CD4-positive, alpha-beta T cell treated with Interleukin-15 for 4 hours (primary cell): ENCODE data around the gene ATL3.
"Not testable (repeated sequence)": the region's sequence is repeated elsewhere in the genome, so short reads cannot be mapped to it uniquely, and the experiment has no call there.

Source experiments
- DNase-seq: peaks from one replicate; pipeline ENCODE4 v3.0.0-alpha.2; 2020; ENCODE audit warnings: low spot score

ATL3 gene, protein sequence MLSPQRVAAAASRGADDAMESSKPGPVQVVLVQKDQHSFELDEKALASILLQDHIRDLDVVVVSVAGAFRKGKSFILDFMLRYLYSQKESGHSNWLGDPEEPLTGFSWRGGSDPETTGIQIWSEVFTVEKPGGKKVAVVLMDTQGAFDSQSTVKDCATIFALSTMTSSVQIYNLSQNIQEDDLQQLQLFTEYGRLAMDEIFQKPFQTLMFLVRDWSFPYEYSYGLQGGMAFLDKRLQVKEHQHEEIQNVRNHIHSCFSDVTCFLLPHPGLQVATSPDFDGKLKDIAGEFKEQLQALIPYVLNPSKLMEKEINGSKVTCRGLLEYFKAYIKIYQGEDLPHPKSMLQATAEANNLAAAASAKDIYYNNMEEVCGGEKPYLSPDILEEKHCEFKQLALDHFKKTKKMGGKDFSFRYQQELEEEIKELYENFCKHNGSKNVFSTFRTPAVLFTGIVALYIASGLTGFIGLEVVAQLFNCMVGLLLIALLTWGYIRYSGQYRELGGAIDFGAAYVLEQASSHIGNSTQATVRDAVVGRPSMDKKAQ

DNA sequence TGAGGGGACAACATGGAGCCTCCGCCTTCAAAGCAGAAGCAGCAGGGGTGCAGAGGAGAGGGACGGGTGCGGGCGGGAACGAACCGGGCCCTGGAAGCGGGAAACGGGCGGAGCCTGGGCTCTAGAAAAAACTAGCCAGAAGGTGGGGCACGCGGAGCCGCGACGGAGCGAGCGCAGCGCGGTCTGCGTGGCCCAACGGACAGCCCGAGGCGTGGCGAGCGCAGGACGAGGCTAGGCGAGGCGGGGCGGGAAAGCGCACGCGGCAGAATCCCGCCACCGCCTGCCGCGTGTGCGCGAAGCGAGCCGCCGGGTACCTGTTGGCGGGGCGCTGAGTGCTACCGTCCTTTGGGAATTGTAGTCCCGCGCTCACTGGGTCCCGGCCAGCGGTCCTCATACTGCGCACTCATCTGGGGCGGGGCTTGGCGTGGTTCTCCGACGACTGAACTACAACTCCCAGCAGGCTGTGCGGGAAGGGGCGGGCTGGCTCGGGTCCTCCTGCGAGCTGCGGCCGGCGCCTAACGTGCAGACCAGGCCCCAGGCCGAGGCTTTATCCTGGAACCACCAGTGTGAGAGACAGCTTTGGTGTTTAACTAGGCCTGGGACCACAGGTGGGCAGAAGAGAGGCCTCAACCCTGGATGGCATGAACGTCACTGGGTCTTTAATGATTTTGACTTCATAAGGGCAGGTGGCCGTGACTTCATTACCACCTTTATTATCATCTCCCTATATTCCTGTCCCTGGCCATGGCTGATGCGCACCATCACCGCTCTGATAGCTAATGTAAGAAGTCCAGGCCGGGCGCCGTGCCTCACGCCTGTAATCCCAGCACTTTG, at the start of gene ATL3:
Gene ATL3, minus strand, starts transcription at position 55 of the 834 bp plus-strand sequence. Its CDS starts 41 bp downstream, at position 14.
- DNase-seq = peak; percentile 96

DNA sequence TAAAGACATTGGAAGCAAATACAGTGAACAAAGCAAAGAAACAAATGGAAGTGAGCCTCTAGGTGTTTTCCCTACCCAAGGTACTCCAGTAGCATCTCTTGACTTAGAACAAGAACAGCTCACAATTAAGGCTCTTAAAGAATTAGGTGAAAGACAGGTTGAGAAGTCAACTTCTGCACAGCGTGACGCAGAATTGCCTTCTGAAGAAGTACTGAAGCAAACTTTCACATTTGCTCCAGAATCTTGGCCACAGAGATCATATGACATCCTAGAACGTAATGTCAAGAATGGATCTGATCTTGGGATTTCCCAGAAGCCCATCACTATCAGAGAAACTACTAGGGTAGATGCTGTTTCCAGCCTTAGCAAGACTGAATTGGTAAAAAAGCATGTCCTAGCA, 49.4 kb upstream of the ATL3 start:
- no peak for DNase-seq

DNA sequence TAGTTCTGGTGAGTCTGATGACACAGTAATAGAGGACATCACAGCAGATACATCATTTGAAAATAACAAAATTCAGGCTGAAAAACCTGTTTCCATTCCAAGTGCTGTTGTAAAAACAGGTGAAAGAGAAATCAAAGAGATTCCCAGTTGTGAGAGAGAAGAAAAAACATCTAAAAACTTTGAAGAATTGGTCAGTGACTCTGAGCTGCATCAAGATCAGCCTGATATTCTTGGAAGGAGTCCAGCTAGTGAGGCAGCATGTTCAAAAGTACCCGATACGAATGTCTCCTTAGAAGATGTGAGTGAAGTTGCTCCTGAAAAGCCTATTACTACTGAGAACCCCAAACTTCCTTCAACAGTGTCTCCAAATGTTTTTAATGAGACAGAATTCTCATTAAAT, 48.8 kb upstream of the ATL3 start:
- DNase-seq = no peak

DNA sequence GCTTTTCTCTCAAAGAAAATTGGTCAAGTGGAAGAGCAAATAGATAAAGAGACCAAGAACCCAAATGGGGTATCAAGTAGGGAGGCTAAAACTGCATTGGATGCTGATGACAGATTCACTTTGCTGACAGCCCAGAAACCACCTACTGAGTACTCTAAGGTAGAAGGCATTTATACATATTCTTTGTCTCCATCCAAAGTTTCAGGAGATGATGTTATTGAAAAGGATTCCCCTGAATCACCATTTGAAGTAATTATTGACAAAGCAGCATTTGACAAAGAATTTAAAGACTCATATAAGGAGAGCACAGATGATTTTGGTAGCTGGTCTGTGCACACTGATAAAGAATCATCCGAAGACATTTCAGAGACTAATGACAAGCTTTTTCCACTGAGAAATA, 47.8 kb upstream of the ATL3 start:
- DNase-seq = no peak

DNA sequence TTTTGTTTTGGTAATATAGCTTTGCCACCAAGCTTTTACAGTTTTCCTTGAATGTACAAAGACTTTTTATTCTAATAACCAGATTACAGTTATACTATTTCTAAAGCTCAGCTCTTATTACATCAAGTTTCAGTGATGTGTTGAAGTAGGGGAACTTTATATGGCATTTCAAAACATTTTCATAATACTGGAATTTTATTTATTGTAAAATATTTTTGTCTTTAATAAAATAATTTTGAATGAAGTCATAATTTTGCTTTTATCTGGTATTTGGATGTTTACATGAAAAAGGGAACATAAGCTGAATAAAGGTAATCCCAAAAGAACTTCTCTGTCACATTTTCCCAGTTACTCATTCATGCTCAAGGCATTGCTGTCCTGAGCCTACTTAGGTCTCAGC, 44.9 kb upstream of the ATL3 start:
- no peak for DNase-seq

DNA sequence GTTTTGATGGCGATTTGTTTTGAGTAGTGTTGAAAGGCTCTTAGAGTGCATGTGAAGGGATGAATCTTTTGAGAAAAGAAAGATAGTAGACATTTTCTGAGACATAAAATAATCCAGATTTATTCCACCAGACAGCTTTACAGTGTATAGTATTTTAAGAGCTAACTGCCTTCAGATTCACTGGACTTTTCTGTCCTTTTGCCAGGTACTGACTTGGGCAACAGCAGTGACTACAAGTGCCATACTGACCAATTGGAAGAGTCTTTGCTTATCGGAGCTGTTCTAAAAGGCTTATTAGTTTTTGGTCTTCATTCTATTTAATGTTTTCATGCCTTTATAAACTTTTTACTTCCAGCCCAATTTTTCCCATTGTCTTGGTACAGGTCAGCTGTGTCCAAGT, 42.6 kb upstream of the ATL3 start:
- DNase-seq = no peak

DNA sequence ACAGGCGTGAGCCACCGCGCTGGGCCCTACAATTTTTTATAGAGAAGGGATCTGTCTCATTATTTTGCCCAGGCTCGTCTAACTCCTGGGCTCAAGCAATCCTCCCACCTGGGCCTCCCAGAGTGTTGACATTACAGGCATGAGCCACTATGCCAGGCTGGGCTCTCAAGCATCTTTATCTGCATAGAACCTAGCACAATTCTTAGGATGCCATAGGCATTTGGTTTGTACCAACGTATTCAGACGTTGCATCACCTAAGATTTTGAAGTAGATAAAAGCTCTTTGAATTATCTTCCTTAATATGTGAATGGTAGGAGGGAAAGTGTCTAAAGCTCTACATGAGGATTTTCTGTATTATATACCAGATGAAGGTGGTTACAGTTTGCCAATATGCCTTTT, 40.7 kb upstream of the ATL3 start:
- no peak for DNase-seq

DNA sequence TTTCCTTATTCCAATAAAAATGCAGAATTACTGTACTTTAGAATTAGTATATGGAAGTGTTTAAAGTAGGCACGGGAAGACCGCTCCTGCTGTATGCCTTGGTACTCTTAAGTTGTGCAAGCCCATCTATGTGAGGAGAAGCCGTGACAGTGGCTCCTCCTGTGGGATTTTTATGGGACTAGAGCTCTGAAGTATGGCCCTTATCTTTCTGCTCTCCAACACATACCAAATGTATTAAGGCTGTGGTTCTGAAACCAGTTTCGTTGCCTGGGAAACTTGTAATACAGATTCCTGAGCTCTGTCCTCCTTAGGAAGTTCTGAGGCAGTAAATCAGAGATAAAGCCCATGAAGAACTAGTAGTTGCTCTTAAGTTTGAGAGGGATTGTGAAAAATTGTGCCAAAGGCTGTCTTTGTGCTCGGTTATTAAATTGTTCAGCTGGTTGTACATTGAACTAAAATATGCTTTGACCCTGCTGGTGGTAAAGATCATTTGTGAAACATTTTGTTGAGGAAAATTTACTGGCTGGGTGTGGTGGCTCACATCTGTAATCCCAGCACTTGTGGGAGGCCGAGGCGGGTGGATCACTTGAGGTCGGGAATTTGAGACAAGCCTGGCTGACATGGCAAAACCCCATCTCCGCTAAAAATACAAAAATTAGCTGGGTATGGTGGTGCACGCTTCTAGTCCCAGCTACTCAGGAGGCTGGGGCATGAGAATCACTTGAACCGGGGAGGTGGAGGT, 39.5 kb upstream of the ATL3 start:
- no peak for DNase-seq

DNA sequence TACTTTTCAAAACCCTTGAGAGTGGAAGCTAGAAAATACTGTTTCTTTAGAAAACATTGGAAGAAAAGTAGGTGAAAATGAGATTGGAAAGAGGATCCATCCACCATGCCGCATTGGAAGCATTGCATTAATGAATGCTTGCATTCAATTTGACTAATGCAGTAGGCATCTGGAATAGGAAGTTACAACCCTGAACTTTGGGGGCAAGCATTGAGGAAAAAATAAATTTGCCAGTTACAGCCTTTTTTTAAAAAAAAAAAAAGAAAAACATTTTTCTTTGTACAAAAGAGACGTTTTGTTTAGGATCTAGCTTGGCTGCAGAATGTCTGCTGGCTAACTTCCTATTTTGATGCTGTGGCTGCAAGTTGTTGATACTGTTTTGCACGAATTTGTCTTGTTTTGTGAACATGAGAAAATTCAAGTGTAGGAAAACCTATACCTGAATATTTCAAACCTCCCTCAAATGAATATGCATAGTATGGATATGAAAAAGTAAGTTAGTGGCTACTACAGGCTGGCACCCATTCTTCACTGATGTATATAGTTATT, 38.2 kb upstream of the ATL3 start:
- no peak for DNase-seq

DNA sequence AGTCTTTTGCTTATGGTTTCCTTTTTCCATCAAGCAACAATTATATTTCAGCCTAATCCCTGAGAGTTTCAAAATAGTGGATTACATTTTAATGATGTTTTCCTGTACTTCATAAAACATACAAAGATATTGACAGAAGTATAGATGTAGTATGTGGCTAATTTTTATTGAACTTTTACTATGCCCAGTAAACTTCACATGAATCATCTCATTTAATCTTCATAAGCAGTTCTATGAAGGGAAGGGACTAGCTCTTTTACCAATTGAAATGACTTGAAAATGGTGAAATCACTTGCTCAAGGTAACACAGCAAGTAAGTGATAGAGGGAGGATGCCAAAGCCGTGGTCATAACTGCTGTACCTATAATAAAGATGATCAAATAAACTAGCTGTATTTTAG, 37.6 kb upstream of the ATL3 start:
- DNase-seq = no peak

DNA sequence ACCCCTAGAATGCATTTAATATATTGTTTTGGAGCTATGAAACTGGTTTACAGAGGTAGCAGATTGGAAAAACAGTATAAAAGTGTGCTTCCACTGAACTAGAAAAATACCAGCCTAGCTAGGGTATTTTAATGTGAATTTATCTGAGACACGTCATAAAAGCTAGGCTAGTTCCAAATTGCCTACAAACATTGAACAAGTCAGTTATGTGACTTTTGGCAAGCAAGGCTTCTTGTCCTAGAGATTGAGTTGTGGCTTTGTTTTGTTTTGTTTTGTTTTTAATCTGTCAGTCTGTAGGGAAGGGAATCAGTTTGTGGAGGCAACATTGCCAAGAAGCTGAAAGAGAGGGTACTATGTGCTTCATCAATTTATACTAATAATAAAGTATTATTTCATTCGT, 34.4 kb upstream of the ATL3 start:
- DNase-seq = no peak

DNA sequence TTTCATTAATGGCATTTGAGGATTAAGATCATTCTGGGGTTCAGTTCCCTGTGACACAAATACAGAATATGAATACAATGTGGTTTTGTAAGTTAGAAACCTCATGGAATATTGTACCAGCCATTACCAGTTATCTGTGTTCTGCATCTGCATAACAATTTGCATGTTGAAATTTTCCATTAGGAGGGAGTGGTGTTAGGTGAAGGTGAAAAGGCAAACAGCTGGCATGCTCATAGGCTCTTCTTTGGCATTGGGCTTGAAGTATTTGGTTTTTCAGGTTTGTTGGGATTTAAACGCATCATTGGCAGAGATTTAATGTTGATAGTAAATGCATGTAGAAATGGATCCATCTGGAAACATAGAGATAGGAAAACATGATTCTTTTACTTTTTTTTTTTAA, 28.7 kb upstream of the ATL3 start:
- DNase-seq = no peak

DNA sequence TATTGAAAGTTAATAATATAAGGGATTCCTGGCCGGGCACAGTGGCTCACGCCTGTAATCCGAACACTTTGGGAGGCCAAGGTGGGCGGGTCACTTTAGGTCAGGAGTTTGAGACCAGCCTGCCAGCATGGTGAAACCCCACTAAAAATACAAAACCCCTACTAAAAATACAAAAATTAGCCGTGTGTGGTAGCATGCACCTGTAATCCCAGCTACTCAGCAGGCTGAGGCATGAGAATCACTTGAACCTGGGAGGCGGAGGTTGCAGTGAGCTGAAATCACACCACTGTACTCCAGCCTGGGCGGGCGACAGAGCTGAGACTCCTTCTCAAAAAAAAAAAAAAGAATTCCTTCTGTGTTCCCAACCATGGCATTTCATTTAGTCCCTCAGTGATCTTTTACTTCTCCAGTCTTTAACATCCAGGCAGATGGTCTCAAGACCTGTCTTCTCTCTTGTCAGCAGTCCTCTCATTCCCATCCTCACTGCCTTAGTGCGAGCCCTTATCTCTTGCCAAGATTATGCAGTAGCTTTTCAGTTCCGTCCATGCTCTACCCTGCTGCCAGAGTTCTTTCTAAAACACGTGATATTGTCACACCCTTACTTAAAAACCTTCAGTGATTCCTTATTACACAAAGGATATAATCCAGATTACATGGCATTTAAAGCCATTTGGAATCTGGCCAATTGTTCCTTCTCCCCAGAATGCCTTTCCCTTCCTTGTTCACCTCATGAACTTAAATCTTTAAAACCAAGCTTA, 28.0 kb upstream of the ATL3 start:
- no peak for DNase-seq

DNA sequence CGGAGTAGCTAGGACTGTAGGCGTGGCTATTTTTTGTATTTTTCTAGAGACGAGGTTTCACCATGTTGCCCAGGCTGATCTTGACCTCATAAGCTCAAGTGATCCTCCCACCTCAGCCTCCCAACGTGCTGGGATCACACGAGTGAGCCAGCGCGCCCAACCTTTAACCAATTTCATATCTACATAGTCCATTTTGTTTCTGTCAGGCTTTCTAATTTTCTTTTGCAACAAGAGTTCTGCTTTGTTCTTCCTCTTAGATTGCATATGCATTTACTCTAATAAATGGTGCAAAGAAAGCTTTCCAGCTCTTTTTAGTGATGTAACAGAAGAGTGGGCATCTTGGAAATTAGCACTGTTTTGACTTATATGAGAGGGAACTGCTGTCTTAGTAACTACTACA, 23.4 kb upstream of the ATL3 start:
- no peak for DNase-seq

DNA sequence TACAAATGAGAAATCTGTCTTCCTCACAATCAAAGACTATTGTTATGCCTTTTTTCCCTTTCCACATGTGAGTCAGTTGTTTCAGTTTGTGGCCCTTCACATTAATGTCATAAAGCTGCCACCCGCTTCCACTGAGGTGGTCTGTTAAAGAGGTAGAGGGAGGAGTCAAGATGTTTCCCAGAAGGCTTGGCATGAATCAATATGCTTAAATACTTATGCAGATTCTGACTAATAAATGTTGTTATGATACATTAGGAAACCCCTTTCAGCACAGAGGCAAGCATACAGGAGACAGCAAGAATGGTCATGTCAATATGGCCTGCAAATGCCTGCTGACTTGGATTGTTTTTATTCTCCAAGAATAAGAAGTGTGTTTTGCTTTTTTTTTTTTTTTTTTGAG, 16.7 kb upstream of the ATL3 start:
- no peak for DNase-seq

DNA sequence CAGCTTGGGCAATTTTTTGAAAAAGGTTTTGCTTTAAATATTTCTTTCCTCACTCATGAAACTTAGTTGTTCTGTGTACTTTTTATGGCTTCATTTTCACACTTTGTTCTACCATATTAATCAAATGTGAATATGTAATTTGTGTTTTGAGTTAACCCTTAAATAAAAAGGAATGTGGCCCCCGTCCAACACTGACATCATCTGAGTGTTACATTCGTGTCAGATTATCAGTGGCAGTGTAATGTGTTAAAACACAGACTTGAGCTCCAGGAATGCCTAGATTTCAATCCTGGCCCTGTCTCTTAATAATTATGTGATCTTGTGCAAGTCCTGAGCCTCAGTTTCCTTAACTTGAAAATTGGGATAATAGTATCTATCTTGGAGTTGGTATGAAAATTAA, 15.8 kb upstream of the ATL3 start:
- no peak for DNase-seq

DNA sequence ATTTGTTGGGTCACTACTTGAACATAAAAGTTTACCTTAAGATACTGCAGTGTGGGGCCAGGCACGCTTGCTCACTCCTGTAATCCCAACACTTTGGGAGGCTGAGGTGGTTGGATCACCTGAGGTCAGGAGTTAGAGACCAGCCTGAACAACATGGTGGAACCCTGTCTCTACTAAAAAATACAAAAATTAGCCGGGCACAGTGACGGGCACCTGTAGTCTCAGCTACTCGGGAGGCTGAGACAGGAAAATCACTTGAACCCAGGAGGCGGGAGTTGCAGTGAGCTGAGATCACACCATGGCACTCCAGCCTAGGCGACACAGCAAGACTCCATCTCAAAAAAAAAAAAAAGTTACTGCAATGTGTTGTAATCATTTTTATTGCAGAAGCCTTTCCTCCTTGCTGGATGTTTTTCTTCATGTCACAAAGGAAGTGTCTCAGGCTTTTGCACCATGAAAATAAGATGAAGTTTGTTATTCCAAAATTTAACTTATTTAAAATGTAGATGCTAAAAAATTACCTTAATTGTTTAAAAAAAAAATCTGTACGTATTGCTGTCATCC, 14.1 kb upstream of the ATL3 start:
- not testable (repeated sequence) for DNase-seq

DNA sequence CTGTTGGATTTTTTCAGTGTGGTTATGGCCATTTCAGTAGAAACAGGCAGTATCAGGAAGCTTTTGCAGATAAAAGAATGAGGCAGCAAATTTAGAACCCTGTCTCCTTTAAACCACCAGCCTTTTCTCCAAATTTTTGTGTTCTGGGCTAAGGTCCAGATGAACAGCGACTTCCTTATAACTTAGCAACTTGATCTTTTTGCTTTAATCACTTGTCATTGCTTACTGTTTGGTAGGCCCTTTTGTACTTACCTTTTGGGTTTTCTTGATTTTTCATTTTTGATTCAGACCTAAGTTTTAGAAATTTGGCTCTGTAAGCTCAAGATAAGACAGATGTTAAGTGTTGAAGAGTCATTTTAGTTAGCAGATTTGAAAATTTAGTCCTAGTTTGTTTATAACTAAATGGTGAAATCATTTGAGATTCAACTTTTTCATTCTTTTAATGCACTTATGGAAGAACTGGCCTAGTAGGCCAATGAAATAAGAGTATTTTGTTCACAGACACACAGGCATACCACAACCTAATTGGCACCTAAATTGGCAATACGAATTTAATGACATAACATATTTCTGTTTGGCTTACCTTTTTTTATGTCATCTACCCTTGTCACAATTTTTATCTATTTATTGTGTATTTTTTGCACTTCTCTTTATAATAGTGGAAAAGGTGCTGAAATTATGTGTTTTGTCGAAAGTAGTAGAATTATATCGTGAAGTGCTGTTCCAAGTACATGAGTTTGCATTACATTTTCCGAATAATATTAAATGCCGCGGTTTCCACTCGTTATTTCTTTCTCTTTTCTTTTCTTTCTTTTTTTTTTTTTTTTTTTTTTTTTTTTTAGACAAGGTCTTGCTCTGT, 12.2 kb upstream of the ATL3 start:
- no peak for DNase-seq

DNA sequence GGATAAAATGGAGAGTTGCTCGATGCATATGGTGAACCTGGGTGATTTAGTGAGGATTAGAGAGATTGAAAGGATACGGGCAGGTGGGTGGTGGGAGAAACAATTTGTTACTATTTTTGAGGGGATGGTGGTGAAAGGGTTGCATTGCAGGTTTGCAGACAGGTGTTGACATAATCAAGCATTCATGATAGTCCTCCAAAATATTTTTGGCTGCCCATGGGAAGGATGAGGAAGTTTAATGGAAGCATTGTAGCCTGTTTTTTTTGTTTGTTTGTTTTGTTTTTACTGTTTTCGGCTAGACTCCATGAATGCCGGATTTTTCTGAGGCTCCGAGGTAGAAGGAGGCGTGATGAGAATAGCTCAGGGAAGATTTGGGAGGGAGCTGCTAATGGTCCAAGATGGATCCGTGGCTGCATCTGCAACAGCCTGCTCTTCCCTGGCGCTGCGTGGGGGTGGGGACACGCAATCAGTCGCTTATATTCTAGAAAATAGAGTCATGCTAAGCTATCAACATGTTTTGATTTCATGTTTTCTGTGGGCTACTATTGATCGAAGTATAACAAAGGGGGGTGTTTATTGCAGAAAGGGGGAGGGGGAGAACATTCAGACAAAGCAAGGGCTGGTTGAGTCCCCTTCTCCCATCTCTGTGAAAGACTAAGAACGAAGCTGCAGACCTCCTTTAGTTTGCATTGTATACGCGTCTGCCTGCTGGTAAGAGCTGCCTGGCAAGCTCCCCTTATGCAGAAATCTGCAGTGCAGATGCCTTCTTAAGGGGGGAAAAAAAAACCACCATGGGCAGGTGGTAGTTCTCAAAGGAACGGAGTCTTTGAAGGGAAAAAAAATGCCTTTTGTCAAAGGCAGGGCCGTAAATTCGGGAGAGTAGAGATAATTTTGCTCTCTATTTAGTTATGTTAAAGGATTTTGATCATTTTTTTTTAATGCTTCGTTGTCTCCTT, 11.2 kb upstream of the ATL3 start:
- DNase-seq = no peak
